ENCODE measurements around the gene PLEKHF1.
"Not testable (repeated sequence)": the region's sequence is repeated elsewhere in the genome, so short reads cannot be mapped to it uniquely, and the experiment has no call there.

Gene PLEKHF1

DNA sequence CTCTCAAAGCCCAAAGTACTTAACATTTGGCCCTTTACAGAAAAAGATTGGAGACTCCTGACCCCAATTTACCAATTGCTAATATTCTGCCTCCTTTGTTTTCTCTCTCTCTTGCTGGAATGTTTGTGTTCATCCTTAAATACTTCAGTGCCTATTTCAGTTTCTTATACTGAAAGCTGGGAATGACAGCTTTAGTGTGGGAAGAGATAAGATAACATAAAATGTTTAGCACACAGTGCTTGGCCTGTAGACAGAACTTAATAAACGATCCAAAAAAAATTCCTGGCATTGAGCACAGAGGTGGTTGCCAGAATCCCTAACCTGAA is 3.0 kb upstream of the PLEKHF1 start:
- intact Hi-C loops (cut with DNase I) = loop anchor here (10.0 kb wide), 1 partner anchor 53 kb away; the partner anchor contains the start of gene C19orf12
- DNase-seq = no peak

DNA sequence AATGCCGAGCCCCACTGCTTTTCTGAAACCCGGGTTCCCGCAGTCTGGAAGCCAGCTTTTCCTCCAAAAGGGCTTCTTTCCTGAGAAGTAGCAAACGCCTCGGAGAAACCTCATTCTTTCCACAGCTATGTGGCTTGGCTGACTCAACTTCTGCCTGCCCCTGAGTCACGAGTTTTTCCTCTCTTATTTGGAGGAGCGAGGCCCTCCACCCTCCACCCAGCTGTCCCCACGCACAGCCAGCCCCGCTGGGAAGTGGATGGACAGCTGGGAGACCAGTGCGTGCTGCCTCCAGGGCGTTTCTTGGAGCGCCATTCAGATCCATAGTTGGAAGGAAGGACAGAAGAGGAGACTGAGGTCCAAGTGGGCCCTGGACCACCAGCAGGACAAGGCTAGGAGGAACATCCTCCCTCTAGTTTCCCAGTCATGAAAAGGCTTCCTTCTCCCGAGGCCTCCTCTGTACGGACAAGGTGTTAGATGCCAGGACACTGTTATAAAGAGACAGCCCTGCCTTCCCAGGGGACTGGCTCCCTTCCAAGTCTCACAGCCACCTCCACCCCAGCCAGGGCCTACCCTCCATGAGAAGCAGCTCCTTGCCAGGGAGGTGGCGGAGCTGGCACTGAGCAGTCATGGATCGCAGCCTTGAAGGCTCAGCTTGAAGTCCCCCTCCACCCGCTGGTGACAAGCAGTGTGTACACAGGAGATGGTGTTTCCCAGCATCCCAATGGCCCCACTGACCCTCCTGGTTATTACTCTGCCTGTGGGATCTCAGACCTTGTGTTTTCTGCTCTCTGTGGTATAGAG is 2.5 kb upstream of the PLEKHF1 start:
- intact Hi-C loops (cut with DNase I) = loop anchor here (10.0 kb wide), 1 partner anchor 52 kb away; the partner anchor contains the start of gene C19orf12
- DNase-seq = peak in 3 of 42 donors; percentile 19 to 57 (median 56)

DNA sequence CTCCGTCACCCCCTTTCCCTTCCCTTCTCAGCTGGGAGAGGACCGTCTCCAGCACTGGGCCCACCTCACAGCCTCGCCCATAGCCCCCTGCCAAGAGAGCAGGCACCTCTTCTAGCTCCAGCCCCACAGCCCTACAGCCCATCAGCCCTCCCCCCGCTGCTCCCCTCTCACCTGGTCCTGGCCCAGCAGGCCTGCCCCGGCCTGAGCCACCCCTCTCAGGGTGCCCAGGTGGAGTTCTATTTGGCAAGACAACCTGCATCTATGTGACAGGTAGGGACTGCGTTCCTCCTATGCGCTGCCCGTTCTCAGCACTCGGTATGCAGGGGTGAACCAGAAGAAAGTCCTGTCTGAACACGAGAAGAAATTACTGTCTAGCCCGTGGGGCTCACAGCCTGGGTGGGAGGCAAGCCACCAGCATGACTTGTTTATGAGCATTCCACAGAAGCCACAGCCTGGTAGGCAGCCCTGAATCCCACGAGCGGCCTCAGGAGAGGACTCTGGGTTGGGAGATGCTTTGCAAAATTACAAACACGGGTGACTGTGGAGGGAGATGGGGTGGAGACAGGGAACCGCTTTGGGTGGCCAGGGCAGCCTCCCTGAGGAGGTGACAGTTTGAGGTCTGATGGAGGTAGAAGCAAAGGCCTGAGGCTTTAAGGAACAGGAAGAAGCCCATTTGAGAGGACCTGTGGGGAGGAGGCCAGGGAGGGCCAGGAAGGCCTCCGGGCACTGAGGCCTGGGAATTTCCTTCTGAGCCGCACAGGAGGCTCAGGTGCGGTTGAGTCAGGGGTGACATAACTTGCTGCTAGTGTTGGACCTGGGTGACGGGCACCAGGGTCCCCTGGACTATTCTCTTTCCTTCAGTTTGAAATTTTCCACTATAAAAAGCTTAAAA is 1.2 kb upstream of the PLEKHF1 start:
- intact Hi-C loops (cut with DNase I) = loop anchor here (10.0 kb wide), 1 partner anchor 51 kb away; the partner anchor contains the start of gene C19orf12
- peak in 1 of 42 donors; percentile 17 for DNase-seq

DNA sequence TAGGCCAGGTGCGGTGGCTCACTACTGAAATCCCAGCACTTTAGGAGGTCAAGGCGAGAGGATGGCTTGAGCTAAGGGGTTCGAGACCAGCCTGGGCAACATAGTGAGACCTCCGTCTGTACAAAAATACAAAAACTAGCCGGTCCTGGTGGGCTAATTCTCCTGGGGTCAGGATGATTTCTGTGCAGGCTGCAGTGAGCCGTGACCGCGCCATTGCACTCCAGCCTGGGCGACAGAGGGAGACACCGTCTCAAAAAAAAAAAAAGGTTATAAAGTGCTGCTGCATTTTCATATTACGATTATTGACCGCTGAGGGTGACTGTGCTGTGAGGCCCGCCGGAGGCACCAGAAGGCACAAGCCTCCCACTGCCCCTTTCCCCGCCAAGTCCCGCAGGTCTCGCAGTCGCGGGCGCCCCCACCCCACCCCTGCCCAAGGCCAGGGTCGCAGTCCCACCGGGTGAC is 477 bp upstream of the PLEKHF1 start:
- no peak for DNase-seq
- intact Hi-C loops (cut with DNase I) = loop anchor here (10.0 kb wide), 1 partner anchor 50 kb away; the partner anchor contains the start of gene C19orf12

DNA sequence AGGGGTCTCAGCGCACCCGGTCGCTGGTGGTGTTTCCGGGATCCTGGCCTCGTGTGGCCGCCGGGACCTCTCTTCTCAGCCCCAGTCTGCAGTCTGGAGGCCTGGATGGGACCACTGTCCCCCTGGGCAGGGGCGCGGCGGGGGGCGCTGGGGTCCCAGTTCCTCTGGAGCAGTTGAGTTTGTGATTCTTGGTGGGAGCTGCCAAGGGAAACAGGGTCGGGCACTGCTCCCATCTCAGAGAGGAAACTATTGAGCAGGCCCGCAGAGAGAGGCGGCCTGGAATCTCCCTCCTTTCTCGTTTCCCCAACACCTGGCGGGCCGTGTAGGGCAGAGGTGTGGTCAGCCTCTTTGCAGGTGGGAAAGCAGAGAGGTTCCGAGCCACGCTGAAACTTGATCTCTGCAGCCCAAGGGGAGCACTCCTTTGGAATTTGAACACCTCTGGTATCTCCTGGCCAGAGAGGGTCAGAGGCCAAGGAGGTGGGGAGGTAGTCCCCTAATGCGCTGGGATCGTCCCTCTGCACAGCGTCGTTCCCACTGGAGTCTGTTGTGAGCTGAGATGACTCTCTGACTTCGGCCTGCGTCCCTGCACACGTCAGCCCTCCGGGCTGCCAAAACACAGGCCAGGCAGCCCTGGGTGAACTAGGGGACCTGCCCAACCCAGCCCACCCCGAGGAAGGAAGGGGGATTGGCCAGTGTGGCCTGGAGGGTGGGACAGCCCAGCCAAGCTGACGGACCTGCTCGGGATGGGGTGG is 741 bp downstream of the PLEKHF1 start:
- peak in 2 of 42 donors; percentile 21 to 28 for DNase-seq
- intact Hi-C loops (cut with DNase I) = loop anchor here (10.0 kb wide), 1 partner anchor 49 kb away; the partner anchor contains the start of gene C19orf12

DNA sequence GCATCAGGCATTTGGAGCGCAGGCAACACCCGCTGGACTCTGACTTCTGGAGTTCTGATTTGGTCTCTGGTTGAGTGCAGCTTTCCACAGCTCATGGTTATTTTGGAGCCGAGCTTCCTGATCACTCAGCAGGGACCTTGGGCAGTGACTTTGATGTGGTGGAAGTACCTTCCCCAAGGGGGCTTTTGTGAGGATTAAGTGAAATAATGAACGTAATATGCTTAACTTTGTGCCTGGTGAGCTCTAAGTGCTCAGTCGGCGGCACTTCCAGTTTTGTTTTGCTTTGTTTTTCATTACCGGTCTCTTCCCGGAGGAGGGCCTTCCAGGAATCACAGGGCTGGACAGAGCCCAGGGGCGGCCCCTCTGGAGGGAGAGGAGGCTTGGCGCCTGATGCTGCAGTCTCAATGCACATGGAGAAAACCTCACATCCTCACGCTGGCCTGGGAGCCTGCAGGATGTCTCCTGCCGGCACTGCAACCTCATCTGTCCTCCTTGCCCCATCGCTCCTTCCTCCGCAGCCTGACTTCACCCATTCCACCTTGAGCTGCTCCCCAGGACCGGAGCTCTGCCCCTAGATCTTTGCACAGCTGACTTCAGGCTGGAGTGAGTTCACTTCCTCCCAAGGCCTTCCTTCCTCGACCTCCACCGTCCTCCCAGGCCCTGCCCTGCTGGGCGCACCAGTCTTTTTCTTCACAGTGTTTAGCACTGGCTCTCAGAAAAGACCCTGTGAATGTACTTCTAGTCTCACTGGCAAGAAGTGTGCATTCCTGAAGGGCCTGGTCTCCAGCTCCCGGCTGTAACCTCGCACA is 1.5 kb downstream of the PLEKHF1 start:
- DNase-seq = peak in 12 of 42 donors; percentile 22 to 75 (median 53)
- intact Hi-C loops (cut with DNase I) = loop anchor here (10.0 kb wide), 1 partner anchor 48 kb away; the partner anchor contains the start of gene C19orf12

DNA sequence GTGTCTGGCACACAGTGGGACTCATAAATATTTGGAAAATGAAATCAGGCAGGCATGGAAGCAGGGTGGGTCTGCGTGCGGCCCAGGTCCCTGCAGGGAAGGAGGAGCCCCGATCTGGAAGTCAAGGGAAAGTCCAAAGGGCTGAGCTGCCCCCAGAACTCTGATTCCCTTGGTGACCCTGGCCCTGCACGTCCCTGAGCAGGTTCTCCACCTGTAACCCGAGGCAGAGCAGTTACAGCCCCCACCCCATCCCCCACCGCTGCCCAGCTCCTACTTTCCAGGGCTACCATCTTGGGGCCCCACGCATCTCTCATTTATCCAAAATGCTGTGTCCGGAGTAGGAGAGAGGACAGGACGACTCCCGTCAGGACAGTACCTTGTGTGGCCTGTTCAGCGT is 2.1 kb downstream of the PLEKHF1 start:
- intact Hi-C loops (cut with DNase I) = loop anchor here (10.0 kb wide), 1 partner anchor 47 kb away; the partner anchor contains the start of gene C19orf12

DNA sequence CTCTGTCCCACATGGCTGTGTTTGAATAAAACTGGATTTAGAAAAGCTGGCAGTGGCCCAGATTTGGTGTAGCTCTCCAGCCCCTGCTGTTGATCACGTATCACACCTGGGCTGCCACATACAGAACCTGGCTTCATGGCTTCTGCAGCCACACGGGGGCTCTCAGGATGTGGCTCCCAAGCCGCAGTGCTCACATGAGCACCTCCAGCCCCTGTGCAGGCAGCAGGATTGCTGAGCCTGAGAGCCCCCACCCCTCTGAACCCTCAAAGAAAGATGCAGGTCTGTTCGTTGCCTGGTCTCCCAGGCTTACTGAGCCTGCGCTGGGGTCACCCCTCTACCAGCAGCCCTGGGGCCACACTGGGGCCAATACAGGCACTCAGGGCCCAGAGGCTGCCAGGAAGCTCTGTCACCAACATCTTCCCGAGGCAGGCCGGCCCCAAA is 2.7 kb downstream of the PLEKHF1 start:
- DNase-seq = peak in 1 of 42 donors; percentile 15
- intact Hi-C loops (cut with DNase I) = loop anchor here (10.0 kb wide), 1 partner anchor 47 kb away; the partner anchor contains the start of gene C19orf12

More for the DNA sequence above, 2.1 kb downstream of the PLEKHF1 start:
- peak in 1 of 42 donors; percentile 16 for DNase-seq

DNA sequence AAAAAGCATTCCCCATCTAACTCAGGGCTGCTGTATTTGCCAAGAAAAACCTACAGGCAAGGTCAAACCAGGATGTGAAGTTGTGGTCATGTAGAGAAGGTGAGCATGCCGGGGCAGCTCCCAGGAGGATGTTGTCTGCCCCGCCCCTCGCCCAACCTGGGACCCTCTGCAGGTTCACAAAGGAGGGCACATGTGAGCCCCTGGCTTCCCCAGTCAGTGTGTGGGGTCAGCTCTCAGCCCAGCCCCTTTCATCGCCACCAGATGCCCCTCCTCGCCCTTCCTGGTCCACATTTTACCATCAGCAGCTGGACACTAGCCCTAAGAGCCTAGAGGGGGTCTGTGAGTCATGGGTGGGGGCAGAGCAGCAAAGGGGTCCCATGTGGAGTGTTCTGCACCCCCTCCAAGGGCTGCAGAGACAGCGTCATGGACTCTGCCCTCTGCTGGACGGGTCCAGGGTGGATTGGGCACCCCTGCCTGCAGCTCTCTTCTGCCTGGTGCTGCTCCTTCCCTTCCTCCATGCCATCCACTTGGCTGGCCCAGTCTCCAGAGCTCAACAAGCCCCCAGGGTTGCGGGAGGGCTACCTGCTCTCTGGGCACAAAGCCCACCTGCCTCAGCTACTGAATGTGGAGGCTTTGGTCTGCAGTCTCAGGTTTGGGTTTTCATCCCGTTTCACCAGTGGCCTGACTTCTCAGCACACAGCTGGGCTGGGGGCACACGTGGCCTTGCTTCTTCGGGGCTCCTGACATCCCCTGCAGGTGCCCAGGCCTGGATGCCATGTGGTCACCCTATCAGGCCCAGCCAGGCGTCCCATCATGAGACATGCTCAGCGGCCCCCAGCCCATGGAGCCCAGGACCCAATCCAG is 3.7 kb downstream of the PLEKHF1 start:
- DNase-seq = peak in 2 of 42 donors; percentile 14 to 28
- intact Hi-C loops (cut with DNase I) = loop anchor here (10.0 kb wide), 1 partner anchor 46 kb away; the partner anchor contains the start of gene C19orf12

DNA sequence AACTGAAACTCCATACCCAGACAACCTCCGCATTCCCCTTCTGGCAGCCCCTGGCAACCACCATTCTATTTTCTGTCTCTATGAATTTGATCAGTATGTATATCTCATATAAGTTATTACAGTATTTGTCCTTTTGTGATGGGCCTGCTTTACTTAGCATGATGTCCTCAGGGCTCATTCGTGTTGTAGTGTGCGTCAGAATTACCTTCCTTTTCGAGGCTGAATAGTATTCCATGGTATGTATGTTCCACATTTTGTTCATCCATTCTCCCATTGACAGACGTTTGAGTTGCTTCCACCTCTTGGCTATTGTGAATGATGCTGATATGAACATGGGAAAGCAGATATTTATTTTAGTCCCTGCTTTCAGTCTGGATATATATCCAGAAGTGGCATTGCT is 5.0 kb downstream of the PLEKHF1 start:
- no peak for DNase-seq
- intact Hi-C loops (cut with DNase I) = no loop called here

DNA sequence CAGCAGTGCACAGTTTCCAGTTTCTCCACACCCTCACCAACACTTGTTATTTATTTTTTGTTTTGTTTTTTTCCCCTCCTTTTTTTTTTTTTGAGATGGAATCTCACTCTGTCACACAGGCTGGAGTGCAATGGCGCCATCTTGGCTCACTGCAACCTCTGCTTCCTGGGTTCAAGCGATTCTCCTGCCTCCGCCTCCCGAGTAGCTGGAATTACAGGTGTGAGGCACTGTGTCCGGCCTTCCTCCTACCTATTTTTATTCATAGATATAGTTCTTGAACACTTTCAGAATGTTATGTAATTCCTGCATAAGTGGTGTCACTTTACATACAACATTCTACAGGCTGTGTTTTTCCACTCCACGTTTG is 5.7 kb downstream of the PLEKHF1 start:
- DNase-seq = not testable (repeated sequence)

DNA sequence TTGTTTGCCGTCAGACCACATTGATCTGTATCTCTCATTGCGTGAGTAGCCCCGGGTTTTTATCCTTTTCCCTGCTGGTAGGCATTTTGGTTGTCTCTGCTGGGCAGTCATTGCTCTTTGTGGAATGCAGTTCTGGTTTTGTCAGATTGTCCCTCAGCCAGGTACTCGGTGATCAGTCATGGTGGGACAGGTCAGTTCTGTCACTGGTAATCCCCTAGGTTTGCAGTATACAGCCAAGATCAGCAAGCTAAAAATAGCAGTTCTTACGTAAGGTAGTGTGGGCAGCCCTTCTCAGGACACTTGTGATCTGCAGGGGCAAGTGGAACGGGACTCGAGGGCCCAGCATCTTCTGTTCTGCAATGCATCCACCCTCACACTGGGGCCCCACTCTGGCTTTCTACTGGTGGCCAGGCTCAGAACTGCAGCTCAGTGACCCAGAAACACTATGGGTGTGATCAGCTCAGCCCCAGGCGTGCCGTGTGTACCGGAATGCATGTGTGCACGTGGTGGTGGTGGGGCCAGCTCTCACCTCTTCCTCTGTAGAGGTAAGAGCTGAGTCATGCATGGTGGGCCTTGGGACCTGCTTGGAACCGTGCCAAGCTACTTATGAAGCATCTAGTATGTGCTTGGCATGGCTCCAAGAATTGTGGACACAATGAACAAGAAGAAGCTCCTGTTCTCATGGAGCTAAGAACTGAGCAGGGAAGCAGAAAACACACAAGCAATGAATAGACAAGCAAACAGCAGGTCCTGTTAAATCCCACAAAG is 6.3 kb downstream of the PLEKHF1 start:
- intact Hi-C loops (cut with DNase I) = no loop called here
- peak in 2 of 42 donors; percentile 19 to 33 for DNase-seq

More for the DNA sequence above, 5.7 kb downstream of the PLEKHF1 start:
- intact Hi-C loops (cut with DNase I) = not testable (repeated sequence)

DNA sequence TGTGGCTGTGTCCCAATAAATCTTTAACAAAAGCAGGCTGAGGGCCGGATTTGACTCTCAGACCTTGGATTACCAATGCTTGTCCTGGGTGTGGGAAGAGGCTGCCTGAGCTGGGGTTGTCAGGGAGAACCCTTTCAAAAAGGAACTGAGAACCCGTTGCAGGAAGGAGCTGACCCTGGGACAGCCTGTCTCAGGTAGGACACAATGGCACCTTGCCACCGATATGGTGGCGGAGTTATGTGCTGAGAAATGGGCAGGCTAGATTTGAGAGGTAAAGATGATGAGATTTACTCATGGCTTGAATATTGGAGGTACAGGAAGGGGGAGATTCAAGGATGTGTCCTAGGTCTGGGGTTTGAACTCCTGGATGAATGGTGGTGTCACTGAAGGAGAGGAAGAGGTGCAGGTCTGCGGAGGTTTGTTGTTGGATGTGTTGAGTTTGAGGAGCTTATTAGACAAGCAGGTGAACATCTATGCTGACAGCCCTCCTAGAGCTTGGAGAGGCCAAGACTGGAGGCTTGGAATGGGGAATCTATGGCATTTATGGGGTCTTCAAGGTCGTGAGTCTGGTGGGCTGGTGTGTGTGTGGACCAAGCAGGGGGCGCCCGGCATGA is 7.2 kb downstream of the PLEKHF1 start:
- DNase-seq = peak in 3 of 42 donors; percentile 12 to 30 (median 20)
- intact Hi-C loops (cut with DNase I) = no loop called here

DNA sequence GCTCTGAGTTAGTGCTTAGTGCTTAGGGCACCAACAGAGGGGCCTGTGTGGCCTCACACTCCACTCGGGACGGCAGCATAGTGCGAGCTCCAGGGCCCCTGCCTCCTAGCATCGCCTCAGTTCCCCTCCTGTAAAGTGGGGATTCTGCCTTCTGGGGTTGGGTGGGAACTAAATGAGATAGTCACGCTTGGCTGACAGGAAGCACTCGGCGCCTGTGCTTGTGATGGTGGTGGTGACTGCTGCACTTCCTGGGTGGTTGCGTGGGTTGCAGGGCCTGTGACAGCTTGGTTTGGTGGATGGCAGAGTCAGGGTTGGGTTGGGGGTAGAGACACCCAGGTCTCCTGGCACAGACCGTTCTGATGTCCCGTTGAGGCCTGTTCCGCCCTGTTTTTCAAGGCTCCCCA is 7.7 kb downstream of the PLEKHF1 start:
- intact Hi-C loops (cut with DNase I) = no loop called here
- peak in 4 of 42 donors; percentile 7 to 35 (median 22) for DNase-seq
